NCI-H1092 treated with DMSO at 0.1 percent for 48 hours (cell line): ENCODE data around the gene NCOA7.
"Not testable (repeated sequence)": the region's sequence is repeated elsewhere in the genome, so short reads cannot be mapped to it uniquely, and the experiment has no call there.

Experiments used
- DNase-seq: peaks from one replicate; lab custom pipeline; 2025; lab: John Stamatoyannopoulos, UW

Gene NCOA7

DNA sequence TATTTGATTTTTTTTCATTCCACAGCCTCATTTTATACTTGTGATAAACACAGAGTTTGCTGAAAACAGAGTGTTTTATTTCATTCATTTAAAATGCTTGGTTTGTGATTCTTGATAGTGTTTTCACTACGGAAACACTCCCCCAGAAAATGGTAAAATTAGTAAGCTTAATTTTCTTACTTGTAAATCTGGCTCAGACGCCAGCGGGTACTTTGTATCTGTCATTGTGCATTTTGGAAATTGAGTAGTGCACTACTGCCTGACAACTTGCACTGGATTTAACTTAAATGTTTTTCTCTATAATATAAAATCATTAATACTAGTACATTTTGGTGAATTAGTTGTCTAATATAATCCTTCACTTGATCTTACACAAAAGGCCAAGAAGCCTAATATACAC is 128.9 kb downstream of the NCOA7 start:
- no peak for DNase-seq

- DNase-seq = peak; percentile 8
Observed at GRCh38 chr6:125922322-125922860, 131.6 kb downstream of the NCOA7 start.

GRCh38 chr6:125923366-125923877 is 132.7 kb downstream of the NCOA7 start:
- no peak for DNase-seq

DNA sequence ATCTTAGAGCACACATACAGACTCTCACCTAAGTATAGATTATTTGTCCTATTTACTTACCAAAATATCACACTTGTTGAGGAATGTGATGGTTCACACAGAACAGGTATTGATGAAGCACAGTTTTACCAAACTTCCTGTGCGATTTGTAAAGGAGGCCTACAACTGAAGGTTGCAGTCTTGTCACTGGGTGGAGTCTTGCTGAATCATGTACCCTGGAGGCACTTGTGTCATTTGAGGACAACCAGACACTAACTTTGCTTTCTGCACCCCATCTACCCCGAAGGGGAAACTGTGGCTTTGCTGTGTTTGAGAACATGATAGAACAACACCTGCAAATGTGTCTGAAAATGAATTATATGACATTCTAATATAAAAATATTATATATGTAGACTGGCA is 133.4 kb downstream of the NCOA7 start:
- no peak for DNase-seq

- DNase-seq = no peak
Observed at GRCh38 chr6:125924697-125925358, 134.1 kb downstream of the NCOA7 start.

- DNase-seq = no peak
Observed at GRCh38 chr6:125926711-125927110, 136.0 kb downstream of the NCOA7 start.

- no peak for DNase-seq
Observed at GRCh38 chr6:125927761-125928160, 137.0 kb downstream of the NCOA7 start.

DNA sequence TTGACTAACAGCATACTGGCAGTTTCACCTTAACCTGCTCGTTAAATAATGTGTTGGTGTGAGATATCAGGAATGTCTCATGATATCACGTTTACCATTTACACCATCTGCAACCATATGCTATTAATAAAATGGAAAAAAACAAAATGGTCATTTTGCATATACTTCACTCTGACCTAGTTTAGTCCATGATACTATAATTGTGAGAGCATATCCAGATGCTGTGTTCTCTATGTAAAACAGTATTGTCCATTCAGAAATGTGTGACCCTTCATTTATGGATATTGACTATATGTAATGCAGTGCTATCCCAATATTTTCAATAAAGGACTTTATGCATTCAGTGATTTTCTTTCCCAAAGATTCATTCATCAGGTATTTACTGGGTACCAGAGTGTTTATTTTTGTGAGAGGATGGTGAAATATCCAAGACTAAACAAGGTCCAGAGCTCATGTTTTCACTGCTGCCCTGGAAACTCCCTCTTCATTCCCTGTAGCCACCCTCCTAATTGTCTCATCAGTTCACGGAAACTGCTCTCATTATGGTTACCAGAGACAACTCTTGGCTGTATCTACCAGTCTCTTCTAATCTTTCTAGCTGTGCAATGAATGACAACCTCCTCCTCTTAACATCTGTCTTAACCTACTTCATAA is 140.1 kb downstream of the NCOA7 start:
- DNase-seq = no peak

DNA sequence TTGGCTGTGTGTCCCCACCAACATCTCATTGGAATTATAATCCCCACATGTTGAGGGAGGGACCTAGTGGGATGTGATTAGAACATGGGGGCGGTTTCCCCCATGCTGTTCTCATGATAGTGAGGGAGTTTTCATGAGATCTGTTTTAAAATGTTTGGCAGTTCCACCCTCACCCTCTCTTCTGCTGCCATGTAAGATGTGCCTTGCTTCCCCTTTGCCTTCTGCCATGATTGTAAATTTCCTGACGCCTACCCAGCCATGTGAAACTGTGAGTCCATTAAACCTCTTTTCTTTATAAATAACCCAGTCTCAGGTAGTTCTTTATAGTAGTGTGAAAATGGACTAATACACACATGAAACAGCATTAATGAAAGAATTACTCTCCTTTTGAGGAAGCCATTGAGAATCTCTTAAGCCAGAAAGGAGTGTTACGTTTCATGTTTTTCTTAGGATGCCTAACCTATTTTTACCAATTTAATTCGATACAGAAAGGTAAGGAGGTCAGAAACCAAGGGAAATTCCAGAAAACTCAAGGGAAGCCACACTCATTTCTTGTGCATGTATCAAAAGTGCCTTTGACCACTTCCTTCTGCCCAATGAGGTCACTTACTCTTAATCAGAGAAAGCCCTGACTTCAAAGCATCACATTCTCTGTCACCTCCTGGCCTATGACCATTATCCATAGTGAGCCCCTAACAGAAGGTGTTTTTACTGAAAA is 141.1 kb downstream of the NCOA7 start:
- no peak for DNase-seq

DNA sequence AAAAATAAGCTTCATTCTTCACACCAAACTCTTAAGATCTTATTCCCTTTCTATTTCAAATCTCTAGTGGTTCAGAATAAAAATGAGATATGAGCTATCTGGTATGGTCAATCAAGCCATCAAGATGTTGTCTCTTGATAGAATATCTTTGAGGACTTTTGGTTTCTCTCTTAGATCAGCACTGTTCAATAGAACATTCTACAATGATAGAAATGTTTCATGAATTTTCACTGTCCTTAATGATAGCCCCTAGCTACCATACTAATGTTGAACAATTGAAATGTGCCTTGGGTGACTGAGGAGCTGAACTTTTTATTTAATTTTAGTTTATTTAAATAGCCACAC is 141.7 kb downstream of the NCOA7 start:
- no peak for DNase-seq

GRCh38 chr6:125935520-125935919 is 144.8 kb downstream of the NCOA7 start:
- not testable (repeated sequence) for DNase-seq

- DNase-seq = no peak
Observed at GRCh38 chr6:125939026-125939425, 148.3 kb downstream of the NCOA7 start.

DNA sequence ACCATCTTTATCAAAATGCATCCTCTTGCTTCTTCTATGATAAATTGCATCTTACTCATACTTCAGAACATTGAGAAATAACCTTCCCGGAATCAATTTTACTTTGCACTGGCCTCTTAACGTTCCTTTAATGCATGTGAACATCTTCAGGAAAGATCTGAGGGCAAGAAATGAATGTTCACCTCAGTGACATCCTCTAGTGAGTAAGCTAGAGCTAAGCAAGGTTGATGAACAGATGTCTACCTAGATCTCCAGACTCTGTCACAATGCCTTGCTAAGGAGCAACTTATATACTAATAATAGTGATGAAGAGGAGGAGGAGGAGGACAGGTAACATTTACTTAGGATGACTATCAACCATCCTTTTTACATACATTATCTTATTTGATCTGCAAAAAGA is 149.0 kb downstream of the NCOA7 start:
- no peak for DNase-seq

- DNase-seq = no peak
Observed at GRCh38 chr6:125940247-125941041, 149.7 kb downstream of the NCOA7 start.

- no peak for DNase-seq
Observed at GRCh38 chr6:125942672-125943527, 152.1 kb downstream of the NCOA7 start.

DNA sequence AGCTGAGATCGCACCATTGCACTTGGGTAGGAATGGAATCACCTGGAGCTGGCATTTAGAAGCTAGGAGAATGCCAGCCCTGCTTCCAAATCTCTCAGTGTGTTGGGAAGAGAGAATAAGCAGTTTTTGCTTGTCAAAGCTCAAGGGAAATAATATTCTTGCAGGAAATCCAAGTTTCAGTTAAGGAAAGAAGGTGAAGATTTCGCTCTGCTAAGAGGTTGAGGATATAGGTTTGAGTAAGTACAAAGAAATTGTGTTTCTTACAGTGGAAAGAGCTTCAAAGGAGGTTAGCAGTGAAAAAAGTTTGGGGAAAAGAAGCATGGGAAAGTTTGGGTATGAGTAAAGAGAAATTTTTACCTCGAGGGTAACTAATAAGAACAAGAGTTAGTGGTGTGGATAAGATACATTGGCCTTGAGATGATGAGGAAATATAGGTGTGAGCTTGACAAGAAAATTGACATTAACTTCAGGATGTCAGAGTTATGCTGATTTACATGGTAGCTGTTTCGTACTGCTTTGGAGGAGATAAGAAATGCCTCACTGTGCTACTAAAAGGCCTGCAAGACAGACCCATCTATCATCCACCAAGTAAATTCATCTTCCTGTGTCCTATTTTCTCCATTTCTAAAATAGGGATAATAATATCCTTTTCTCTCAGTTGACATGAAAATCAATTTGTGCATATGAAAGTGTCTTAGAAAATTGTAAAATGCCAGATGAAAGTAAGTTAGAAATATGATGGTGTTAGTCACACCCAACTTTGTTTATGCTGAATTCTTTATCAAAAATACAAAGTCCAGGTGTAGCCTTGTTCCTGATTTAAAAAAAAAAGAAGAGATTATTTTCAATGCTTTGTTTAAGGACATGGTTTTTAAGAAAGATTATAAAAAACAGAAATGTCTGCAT is 153.0 kb downstream of the NCOA7 start:
- DNase-seq = no peak

- peak; percentile 2 for DNase-seq
Observed at GRCh38 chr6:125944434-125944816, 153.7 kb downstream of the NCOA7 start.

GRCh38 chr6:125944896-125945295 is 154.1 kb downstream of the NCOA7 start:
- no peak for DNase-seq

DNA sequence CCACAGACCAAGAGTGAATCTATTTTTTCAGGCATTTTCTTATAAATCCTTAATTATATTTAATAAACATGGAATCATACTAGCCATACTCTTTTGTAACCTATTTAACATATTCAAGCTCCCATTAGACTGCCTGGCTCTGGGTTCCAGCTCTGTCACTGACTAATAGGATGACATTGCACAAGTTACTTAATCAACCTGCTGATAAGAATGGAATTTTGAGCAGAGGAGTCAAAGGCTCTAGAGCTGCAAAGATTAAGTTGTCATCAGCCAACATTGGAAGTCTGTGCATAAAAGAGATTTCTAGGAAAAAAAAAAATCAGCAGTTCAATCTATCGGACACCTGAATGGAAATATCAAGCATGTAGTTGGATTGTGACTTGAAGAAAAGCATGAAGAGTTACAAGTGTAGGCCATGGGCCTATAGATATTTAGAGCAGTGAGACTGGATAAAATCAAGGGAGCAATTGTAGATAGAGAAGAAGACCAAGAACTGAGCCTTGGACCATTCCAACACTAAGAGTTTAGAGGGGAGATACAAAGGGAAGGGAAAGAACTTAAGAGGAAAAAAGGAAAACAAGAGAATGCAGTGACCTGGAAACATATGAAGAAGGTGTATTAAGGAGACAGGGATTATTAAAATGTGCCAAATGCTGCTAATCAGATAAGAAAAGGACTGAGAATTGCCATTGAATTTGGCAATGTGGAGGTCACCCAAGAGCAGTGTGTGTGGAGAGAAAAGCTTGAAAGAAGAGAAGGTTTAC is 154.8 kb downstream of the NCOA7 start:
- no peak for DNase-seq
